ENCODE measurements around the gene P2RX1.
"Not testable (repeated sequence)": the region's sequence is repeated elsewhere in the genome, so short reads cannot be mapped to it uniquely, and the experiment has no call there.

The P2RX1 gene

GRCh38 chr17:3864534-3864933 lies 51.7 kb downstream of the P2RX1 start:
- no peak for DNase-seq (ENCODE audit: extremely low read depth, low read depth)
- H3K4me3 ChIP-seq (replicated peaks; ENCODE audit: low read depth, low read length) = no peak overlapping the region
- no peak for TF ChIP-seq CTCF (IDR thresholded peaks at IDR 0.05; ENCODE audit: low read depth, low read length, missing control alignments)

- TF ChIP-seq CTCF (IDR thresholded peaks at IDR 0.05; ENCODE audit: low read depth, low read length, missing control alignments) = no peak
- H3K4me3 ChIP-seq (replicated peaks; ENCODE audit: low read depth, low read length) = no peak overlapping the region
- DNase-seq (ENCODE audit: extremely low read depth, low read depth) = no peak
Observed at GRCh38 chr17:3861761-3862681, 54.2 kb downstream of the P2RX1 start.

GRCh38 chr17:3860939-3861700 lies 55.1 kb downstream of the P2RX1 start:
- H3K4me3 ChIP-seq (replicated peaks; ENCODE audit: low read depth, low read length) = no peak overlapping the region
- TF ChIP-seq CTCF (IDR thresholded peaks at IDR 0.05; ENCODE audit: low read depth, low read length, missing control alignments) = no peak
- DNase-seq (ENCODE audit: extremely low read depth, low read depth) = no peak

GRCh38 chr17:3859940-3860339 lies 56.3 kb downstream of the P2RX1 start:
- no peak for DNase-seq (ENCODE audit: extremely low read depth, low read depth)
- TF ChIP-seq CTCF (IDR thresholded peaks at IDR 0.05; ENCODE audit: low read depth, low read length, missing control alignments) = no peak
- H3K4me3 ChIP-seq (replicated peaks; ENCODE audit: low read depth, low read length) = no peak overlapping the region

- no peak for TF ChIP-seq CTCF (IDR thresholded peaks at IDR 0.05; ENCODE audit: low read depth, low read length, missing control alignments)
- H3K4me3 ChIP-seq (replicated peaks; ENCODE audit: low read depth, low read length) = no peak overlapping the region
- DNase-seq (ENCODE audit: extremely low read depth, low read depth) = no peak
Observed at GRCh38 chr17:3857261-3858105, 58.8 kb downstream of the P2RX1 start.

- DNase-seq (ENCODE audit: extremely low read depth, low read depth); H3K4me3 ChIP-seq (replicated peaks; ENCODE audit: low read depth, low read length): not testable (repeated sequence)
Observed at GRCh38 chr17:3854204-3854603, 62.1 kb downstream of the P2RX1 start.
